COLO829 (cell line): Measurements from ENCODE around the gene FAM110C.
A peak's percentile ranks its signal among the peaks of the same experiment; 100 is the strongest.
"Not testable (repeated sequence)": the region's sequence is repeated elsewhere in the genome, so short reads cannot be mapped to it uniquely, and the experiment has no call there.

Source experiments
- DNase-seq: peaks from one replicate; pipeline ENCODE4 v3.0.0; 2012; ENCODE audit warnings: low spot score

FAM110C gene

DNA sequence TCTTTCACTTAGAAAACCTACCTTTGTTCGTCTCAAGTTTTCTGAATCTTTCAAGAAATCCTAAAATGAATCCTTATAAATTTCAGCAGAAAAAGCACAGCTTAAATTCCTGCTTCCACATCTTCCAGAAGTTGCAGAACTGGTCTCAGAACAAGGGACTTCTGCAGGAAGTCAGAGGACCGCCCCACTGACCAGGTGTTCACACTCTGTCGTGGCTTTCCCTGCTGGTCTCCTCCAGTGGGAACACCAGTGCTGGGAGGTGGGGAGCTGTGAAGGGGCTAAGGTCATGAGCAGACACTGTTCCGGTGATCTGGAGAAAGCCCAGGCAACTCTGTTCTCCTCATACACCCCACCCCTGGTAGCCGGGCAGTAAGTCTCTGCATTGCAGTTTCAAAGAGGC is 3.5 kb downstream of the FAM110C start:
- DNase-seq, result no peak

DNA sequence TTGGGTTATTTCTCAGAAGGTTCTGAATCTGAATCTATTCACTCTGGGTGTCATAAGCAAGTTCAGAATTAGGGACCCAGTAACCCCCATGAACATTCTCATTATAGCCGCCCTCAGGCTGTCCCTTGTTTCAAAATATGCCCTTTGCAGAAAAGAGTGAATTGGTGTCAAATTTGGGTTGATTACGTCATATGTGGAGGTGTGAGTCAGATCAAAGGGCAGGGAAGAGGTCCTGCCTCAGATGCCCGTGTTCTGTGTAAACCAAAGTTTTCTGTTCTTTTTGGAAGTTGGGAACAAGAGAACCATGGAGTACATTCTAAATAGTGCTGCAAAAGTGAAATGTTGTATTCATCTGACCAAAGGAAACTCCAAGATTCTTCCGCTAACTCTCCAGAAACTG is 5.8 kb downstream of the FAM110C start:
- no peak for DNase-seq

DNA sequence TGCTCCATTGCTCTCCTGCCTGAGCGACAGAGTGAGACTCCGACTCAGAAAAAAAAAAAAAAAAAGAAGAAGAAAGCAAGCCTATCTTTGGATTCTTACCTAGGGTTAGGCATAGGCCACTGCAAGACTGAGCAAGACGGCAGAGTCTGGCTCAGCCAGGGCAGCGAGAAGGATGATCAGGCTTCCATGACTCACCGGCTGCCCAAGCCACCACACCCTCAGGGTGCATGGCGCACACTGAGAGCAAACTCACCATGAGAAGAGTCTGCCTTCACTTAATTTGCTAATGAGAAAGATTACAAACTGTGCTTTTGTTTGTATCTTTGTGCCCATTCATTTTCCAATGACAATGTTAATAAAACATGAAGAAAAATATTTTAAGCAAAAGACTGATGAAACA is 8.2 kb downstream of the FAM110C start:
- DNase-seq, result peak; percentile 29

DNA sequence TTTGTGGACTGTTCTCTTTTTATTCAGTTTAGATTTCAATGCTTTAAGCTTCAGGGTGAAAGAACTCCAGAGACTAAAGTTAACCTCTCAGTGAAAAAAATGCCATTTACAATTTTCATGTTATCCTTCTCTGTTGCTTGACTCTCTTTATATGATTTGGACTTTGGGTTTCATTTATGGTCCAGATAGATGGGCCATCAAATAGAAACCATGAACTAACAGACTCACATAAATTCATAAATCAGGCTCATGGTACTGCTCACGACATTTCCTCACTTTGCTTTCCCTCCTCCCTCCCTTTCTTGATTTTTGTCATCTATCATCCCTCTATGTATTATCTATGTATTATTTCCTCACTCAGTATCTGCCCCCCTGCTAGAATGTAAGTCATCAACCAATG is 10.0 kb downstream of the FAM110C start:
- no peak for DNase-seq

DNA sequence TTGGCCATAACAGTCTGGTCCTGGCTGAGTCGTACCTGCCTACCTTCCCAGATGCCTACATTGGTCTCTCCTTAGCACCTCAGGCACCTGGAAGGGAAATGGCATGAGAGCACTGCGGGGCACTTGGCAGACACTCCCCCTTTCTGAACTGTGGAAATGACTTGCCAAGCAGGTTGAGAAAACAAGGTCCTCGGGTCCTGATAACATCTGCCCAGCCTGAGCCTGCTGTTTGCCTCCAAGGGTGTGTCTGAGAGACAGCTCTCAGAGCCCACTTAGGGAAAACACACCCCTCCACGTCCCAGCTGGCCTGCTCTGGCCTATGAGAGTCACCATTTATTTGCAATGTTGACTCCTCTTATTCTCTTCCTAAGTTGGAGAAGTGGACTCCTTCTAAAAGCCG is 10.5 kb downstream of the FAM110C start:
- DNase-seq, result no peak

DNA sequence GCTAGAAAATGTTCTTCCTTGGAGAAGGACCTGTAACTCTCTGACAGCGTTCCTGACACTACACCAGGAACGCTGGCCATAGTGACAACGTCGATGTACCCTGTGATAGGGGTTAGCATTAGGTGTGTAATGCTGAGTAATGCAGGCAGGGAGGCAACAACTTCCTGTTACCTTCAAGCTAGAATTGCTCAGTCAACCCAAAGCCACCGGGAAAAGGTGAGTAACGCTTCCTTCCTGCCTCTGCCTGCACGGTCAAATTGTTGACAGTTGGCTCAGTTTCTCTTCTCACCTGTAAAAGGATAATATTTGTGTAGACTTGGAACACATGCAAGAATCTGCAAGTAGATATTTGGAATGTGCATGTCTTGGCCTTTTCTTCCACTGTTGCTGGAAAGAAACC is 12.7 kb downstream of the FAM110C start:
- DNase-seq, result no peak

DNA sequence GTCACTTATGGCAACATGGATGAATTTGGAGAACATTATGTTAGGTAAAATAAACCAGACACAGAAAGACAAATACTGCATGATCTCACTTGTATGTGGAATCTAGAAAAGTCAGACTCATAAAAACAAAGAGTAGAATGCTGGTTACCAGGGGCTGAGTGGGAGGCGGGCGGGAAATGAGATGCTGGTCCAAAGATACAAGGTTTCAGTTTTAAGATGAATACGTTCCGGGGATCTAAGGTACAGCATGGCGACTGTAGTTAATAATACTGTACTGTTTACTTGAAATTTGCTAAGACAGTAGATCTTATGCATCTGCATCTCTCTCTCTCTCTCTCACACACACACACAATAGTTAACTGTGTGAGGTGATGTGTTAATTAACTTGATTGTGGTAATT is 14.2 kb downstream of the FAM110C start:
- DNase-seq, result no peak

DNA sequence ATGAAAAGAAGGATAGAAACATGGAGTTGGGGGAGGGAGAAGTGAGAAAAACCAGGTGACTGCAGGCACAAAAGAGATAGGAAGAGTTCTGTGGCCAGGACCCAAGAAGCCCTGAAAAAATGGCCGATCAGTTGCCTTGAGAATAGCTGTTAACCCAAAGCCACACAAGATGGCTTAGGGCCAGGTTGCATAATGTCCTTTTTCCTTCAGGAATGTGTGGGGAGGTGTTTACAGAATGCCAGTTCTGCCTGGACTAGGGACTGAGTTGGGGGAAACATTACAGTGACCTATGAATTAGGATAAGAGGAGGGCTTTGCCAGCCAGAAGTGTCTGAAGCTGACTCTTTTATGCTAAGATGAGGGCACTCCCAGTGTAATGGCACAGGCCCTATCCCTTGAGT is 17.1 kb downstream of the FAM110C start:
- DNase-seq, result no peak

DNA sequence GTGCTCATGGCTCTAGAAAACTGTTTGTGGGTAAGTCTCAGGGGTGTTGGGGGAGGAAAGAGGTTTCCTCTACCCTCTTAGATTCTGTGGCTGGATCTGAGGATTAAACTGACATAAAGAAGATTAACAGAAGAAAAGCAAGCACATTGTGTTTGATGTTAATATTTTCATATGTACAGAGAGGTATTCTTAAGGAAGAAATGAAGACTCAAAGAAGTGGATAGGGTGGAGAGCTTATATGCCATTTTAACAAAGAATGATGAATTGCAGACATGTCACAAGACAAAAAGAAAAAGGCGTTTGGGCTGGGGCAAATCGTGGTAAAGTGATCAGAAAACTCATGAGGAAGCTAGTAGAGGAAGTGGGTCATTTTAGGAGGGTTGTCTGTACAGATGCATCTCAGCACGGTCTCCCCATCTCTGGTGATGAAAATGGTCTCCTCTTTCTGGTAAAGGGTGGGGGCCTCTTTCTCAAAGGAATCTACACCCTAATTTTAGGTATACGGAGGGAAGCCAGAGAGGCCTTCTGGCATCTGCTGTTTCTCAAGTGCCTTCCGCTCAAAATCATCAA is 17.8 kb downstream of the FAM110C start:
- DNase-seq, result no peak

DNA sequence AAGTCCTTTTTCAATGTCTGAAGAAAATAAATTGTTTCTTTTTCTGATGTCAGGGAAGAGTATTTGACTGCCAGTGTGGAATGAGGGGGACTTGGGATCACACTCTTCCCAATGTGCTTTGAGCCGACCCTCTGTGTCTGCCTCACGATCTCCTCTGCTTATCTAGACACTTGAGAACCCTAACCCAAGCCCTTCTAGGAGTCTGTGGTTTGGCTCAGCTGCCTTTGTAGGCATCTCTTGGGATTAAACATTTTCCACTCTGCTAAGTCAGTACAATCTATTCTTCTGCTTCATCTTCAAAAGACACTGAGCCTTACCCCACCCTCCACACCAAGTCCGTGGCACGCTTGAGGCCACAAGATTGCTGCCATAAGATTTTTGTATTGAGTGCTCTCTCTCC is 19.4 kb downstream of the FAM110C start:
- DNase-seq, result no peak

DNA sequence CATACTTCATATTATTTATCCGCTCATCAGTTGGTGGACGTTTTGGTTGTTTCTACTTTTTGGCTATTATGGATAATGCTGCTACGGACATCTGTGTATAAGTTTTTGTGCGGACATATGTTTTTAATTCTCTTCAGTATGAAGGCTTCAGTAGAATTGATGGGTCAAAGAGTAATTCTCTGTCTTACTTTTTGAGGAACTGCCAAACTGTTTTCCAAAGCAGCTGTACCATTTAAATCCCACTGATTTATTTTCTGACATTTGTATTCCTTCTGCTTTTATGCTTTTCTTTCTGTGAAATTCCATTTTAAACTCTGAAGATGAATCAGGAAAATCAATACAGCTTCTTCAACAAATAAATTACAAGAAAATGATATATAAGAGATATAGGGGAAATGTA is 20.8 kb downstream of the FAM110C start:
- DNase-seq, result no peak

DNA sequence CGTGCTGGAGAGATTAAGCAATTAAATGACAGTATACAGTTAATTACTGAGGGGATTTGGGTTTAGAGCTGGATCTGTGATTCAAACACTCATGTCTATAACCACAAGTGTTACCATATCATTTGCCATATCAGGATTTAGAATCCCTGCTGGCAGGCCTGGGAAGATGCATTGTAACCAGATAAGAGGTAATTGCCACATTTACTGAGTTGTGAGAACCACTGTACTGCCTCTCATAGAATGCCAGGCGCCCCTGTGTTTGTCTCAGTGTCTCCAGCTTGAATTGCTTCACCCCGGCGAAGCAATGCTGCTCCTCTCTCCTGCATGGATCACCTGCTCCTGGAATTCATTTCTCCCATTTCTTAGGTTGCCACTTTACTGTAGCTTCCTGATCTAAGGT is 21.7 kb downstream of the FAM110C start:
- not testable (repeated sequence) for DNase-seq

DNA sequence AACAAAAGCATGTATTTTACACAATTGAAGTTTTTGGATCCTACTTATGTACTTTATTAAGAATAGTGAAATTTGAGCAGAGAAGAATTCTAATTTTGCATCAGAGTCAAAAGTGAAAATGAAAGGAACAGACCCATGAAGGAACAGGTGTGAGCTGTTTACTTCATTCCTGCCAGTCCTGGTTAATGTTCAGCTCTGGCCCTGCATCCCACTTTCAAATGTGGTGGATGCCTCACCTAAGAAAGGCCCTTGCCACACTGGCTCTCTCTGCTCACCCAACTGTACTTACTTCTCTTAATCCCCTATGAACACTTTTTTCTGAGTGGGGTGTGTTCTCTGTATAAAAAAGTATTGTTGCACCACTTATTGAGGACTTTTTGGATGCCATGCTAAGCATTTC is 22.2 kb downstream of the FAM110C start:
- no peak for DNase-seq

DNA sequence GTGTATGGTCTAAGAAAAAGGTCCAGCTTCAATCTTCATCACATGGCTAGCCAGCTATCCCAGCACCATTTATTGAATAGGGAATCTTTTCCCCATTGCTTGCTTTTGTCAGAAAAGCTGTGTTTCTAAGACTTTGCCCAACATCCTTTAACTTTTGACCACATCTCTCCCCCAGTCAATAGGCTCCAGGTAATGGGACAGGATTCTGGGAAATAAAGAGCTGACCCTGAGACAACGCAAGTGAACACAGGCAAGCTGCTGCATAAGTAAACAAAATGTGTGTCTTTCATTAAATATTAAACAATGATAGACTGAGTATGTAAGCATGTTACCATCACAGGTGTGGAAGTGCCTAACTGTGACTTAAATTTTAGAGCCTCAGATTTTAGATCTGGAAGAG is 23.0 kb downstream of the FAM110C start:
- DNase-seq, result no peak

DNA sequence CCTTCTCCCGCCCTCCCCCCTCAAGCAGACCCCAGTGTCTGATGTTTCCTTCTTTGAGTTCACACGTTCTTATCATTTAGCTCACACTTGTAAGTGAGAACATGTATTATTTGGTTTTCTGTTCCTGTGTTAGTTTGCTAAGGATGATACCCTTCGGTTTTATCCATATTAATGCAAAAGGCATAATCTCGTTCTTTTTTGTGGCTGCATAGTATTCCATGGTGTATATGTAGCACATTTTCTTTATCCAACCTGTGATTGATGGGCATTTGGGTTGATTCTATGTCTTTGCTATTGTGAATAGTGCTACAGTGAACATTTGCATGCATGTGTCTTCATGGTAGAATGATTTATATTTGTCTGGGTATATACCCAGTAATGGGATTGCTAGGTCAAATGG is 24.1 kb downstream of the FAM110C start:
- not testable (repeated sequence) for DNase-seq

DNA sequence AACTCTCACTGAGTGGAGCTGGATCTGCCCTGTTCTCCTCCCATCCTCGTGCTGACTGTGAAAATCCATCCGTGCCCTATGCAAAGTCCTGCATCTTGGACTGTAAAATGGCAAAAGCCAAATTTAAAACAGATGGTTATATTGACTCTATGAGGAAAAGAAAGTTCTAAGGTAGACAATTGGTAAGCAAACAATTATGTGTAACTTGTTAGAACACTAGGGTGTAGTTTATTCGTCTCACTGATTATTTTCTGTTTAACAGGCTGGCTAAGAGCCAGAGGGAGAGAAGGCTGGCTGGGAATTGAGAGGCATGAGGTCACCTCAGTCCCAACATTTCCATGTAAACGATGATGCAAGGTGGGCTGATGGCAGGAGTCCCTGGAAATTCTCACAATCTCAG is 26.0 kb downstream of the FAM110C start:
- DNase-seq, result not testable (repeated sequence)

DNA sequence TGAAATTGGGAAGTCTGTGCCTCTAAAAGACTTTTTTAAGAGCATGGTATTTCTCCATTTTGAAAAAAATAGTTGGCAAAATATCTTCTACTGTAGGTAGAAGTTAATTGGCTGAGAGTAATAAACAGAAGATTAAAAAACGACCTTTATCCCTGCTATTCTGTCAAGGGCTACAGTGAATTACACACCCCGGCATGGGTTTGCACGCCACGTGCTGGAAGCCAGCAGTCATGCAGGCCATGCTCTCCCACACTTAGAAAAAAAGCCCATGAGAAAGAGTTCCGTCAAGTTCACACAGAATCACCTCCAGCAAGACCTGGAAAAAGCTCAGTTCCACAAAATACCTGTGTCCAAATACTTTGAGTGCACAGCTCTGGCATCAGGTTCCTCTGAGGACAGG is 26.8 kb downstream of the FAM110C start:
- no peak for DNase-seq

DNA sequence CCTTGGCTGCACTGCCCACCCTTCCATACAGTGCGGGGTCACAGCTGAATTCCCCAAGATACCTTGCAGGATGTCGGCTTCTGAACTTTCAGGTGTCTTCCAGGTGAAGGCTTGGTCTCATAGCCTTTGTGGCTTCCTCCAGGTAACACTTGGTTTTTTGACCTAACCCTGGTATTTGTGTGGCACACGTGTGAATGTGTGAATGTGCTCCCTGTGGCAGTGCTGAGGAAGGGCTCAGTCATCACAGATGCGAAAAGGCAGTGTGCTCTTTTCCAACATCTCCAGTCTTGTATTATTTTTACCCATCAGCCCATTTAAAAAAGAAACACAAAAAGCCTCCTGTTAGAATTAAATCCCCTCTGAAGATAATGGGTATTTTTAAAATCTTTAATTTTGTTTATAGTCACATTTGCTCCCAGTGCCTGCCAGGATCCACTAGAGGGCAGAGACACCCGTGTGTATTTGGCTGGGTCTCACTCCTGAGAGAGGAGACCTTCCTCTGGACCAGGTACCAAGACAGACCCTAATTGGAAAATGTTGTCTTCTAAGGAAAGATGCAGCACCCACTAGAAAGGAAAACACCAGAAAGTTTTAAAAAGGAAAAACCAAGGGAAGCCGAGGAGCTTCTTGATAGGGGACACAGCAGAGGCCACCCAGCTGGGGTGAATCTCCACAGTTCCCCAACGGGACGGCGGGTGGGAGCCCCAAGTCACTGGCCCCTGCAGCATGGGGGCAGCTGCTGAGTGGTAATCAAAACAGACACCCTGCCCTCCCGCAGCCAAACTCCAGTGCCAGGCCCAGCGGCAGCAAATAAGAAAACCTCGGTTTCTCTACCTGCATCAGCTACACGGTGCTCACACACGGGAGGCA is 27.7 kb downstream of the FAM110C start:
- DNase-seq, result no peak

DNA sequence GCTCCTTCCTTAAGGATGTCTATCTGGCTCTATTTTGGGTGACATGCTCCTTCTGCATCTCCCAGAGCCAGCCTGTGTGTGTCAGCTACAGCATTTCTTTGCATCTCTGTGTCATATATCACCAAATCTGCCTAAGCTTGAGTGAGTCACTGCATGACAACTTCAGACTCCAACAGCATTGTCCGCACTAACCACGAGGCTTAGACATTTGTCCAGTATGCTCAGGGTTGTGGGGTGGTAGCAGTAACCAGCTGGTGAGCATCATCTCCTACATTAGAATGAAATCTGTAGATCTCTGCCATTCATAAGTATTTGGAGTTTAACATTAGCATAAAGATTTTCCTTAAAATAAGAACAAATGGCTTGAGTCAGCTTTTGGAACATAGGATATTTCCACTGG is 30.4 kb downstream of the FAM110C start:
- not testable (repeated sequence) for DNase-seq

DNA sequence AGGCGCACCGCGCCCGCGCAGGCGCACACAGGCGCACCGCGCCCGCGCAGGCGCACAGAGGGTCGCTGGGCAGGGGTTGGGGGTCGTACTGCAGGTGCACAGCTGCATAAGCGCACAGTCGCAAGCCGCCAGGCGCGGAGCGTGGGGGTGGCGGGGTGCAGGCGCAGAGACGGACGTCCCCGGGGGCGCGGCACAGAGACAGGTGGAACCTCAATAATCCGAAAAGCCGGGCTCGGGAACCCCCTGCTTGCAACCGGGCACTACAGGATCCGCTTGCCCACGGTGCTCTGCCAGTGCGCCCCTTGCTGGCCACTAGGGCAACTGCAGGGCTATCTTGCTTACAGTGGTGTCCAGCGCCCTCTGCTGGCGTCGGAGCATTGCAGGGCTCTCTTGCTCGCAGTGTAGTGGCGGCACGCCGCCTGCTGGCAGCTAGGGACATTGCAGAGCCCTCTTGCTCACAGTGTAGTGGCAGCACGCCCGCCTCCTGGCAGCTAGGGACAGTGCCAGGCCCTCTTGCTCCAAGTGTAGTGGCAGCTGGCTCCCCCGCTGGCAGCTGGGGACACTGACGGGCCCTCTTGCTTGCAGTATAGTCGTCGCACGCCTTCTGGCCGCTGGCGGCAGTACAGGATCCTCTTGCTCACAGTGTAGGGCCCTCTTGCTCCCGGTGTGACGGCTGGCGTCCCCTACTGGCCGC is 34.9 kb downstream of the FAM110C start:
- no peak for DNase-seq

DNA sequence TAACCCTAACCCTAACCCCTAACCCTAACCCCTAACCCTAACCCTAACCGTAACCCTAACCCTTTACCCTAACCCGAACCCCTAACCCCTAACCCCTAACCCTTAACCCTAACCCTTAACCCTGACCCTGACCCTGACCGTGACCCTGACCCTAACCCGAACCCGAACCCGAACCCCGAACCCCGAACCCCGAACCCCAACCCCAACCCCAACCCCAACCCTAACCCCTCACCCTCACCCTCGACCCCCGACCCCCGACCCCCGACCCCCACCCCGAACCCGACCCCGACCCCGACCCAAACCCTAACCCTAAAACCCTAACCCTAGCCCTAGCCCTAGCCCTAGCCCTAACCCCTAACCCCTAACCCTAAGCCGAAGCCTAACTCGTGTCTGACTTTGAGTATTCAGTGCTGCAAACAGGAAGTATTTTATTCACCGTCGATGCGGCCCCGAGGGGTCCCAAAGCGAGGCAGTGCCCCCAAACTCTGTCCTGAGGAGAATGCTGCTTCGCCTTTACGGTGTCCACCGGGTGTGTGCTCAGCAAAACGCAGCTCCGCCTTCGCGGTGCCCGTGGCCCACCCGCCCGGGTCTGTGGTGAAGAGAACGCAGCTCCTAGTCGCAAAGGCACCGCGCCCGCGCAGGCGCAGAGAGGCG is 36.0 kb downstream of the FAM110C start:
- no peak for DNase-seq
